CD14-positive monocyte (primary cell): ENCODE measurements around the gene CXCR6. TPM values are rescaled to one million over a fixed set of nuclear protein-coding genes. Genes with fewer than 3 reads are reported as not detected.

Experiments used
- DNase-seq, 3 donors: peaks; one replicate each; pipeline ENCODE4 v3.0.0-alpha.2; 2011 to 2022
- H2AFZ ChIP-seq: 2 replicates; pipeline ENCODE4 v1.6.0; 2012; ENCODE audit warnings: mild to moderate bottlenecking, low read depth, low read length, inconsistent platforms; ENCODE audit not compliant: insufficient read depth, poor library complexity, severe bottlenecking
- H3K27ac ChIP-seq, 2 donors: 1 replicate in 1 of 2; 2 replicates in 1 of 2; pipeline ENCODE4 v1.5.1; 2012 to 2013; ENCODE audit warnings: low read length in 2 of 2, control low read depth in 1 of 2, inconsistent platforms in 1 of 2, low read depth in 1 of 2, mild to moderate bottlenecking in 1 of 2
- H3K27me3 ChIP-seq, 2 donors: one replicate each; pipeline versions ENCODE4 v1.6.0 to v1.6.1; 2011 to 2013; ENCODE audit warnings: low read length in 2 of 2; ENCODE audit not compliant: control insufficient read depth in 2 of 2, insufficient read depth in 2 of 2
- H3K36me3 ChIP-seq, 2 donors: replicated peaks in 1 of 2; 1 replicate in 1 of 2; 2 replicates in 1 of 2; pipeline versions ENCODE4 v1.5.1 to v1.6.1; 2012 to 2013; ENCODE audit warnings: low read length in 2 of 2, control low read depth in 1 of 2, inconsistent platforms in 1 of 2, mild to moderate bottlenecking in 1 of 2; ENCODE audit not compliant: insufficient read depth in 2 of 2, control insufficient read depth in 1 of 2
- H3K4me1 ChIP-seq, 2 donors: 1 replicate in 1 of 2; 2 replicates in 1 of 2; pipeline versions ENCODE4 v1.5.1 to v1.6.1; 2012 to 2013; ENCODE audit warnings: low read length in 2 of 2, control low read depth in 1 of 2, inconsistent platforms in 1 of 2, mild to moderate bottlenecking in 1 of 2, moderate library complexity in 1 of 2; ENCODE audit not compliant: insufficient read depth in 2 of 2, control insufficient read depth in 1 of 2
- H3K4me2 ChIP-seq: replicated peaks from 2 replicates; pipeline ENCODE3; 2012; ENCODE audit warnings: low read length, moderate library complexity, mild to moderate bottlenecking; ENCODE audit not compliant: poor library complexity, severe bottlenecking; ENCODE audit errors: extremely low read depth
- H3K4me3 ChIP-seq, 3 experiments: fragments of 200-600 bp in 1 of 3; sonication (generic) in 1 of 3; replicated peaks in 1 of 3; 1 replicate in 2 of 3; 2 replicates in 1 of 3; pipeline ENCODE4 v1.5.1; 2011 to 2013; ENCODE audit warnings: low read length in 3 of 3, mild to moderate bottlenecking in 3 of 3, control low read depth in 2 of 3, low read depth in 2 of 3, inconsistent platforms in 1 of 3, moderate library complexity in 1 of 3
- H3K79me2 ChIP-seq: 2 replicates; pipeline ENCODE4 v1.6.0; 2012; ENCODE audit warnings: mild to moderate bottlenecking, control low read depth, inconsistent platforms, low read length, moderate library complexity; ENCODE audit not compliant: insufficient read depth
- H3K9ac ChIP-seq: 2 replicates; pipeline ENCODE4 v1.6.0; 2017; ENCODE audit warnings: low read length, mild to moderate bottlenecking; ENCODE audit not compliant: insufficient read depth, poor library complexity, severe bottlenecking
- H3K9me3 ChIP-seq, 2 donors: replicated peaks in 1 of 2; 1 replicate in 1 of 2; 2 replicates in 1 of 2; pipeline versions ENCODE4 v1.5.1 to v1.6.1; 2012 to 2013; ENCODE audit warnings: low read length in 2 of 2, control low read depth in 1 of 2; ENCODE audit not compliant: control insufficient read depth in 1 of 2, insufficient read depth in 1 of 2
- H4K20me1 ChIP-seq: 2 replicates; pipeline ENCODE4 v1.6.0; 2012; ENCODE audit warnings: mild to moderate bottlenecking, low read length, control low read depth, moderate library complexity; ENCODE audit not compliant: insufficient read depth
- H3K27ac Mint-ChIP-seq, 7 donors: one replicate each; pipeline ENCODE4 v1.8.0; 2020; ENCODE audit warnings: mild to moderate bottlenecking in 7 of 7, mixed read lengths in 7 of 7, moderate library complexity in 6 of 7, inconsistent platforms in 2 of 7
- H3K27me3 Mint-ChIP-seq, 3 donors: one replicate each; pipeline ENCODE4 v1.8.0; 2021 to 2022; ENCODE audit warnings: low read depth in 3 of 3, mild to moderate bottlenecking in 3 of 3, mixed read lengths in 3 of 3, moderate library complexity in 3 of 3, inconsistent platforms in 1 of 3
- H3K36me3 Mint-ChIP-seq, 2 donors: one replicate each; pipeline ENCODE4 v1.8.0; 2020; ENCODE audit warnings: mixed read lengths in 2 of 2, inconsistent platforms in 1 of 2, mild to moderate bottlenecking in 1 of 2
- H3K4me1 Mint-ChIP-seq: one replicate; pipeline ENCODE4 v1.8.0; 2020; ENCODE audit warnings: mild to moderate bottlenecking, mixed read lengths
- H3K4me3 Mint-ChIP-seq, 2 donors: one replicate each; pipeline ENCODE4 v1.8.0; 2020; ENCODE audit warnings: mild to moderate bottlenecking in 2 of 2, mixed read lengths in 2 of 2, moderate library complexity in 1 of 2
- H3K9me3 Mint-ChIP-seq, 7 donors: one replicate each; pipeline ENCODE4 v1.8.0; 2020 to 2022; ENCODE audit warnings: mixed read lengths in 7 of 7, mild to moderate bottlenecking in 6 of 7, moderate library complexity in 6 of 7, inconsistent platforms in 2 of 7
- WGBS: methylation state at CpG from one replicate; pipeline ENCODE4 v1.1.5; 2013; ENCODE audit warnings: missing lambda C conversion rate; ENCODE audit not compliant: insufficient coverage; 5-methylcytosine and 5-hydroxymethylcytosine counted together
- intact Hi-C, 2 donors: fragments of 100-400 bp; cut with micrococcal nuclease; formaldehyde crosslinking; loops; one replicate each; pipeline versions ENCODE4 v1.15.0 to v1.15.1; 2023
- polyA plus RNA-seq, 3 donors: library from polyadenylated mRNA; depleted of rRNA in 1 of 3; unstranded in 2 of 3; stranded (reverse) in 1 of 3; fragments of 300-500 nt in 2 of 3; fragments of >200 nt in 1 of 3; fragmentation: Illumina TruSeq in 2 of 3; gene quantifications; 1 replicate in 2 of 3; 2 replicates in 1 of 3; pipeline ENCODE4 v1.2.3, GENCODE V29; 2012 to 2021
- TF ChIP-seq, protein P1 (sequence below): fragments of 200-600 bp; IDR thresholded peaks from one replicate; pipeline ENCODE4 v1.8.0; 2022; ENCODE audit warnings: antibody characterized with exemption, mild to moderate bottlenecking

CXCR6 gene
- polyA plus RNA-seq, 3 donors = 0.10 TPM; not detected in 2

DNA sequence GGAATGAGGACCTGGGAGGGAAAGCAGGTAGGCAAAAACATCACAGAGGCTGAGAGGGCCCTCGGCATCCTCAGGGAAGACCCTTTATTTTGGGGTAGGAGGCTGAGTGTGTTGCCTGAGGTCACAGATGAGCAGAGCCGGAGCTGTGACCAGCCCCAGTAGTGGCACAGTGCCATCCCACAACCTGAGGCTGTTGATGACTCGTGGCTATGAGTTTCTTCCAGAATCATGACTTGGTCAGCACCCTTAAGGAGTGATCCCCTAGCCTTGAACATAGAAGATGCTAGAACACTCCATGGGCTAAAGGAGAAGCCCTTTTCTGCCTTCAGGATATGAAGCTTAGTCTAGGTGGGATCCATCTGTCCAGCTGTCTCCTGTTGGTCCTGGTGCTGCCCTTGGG lies 19.5 kb upstream of the CXCR6 start:
- no peaks in the 10 kb centered on the region for H3K4me1 Mint-ChIP-seq
- TF ChIP-seq, protein P1, sequence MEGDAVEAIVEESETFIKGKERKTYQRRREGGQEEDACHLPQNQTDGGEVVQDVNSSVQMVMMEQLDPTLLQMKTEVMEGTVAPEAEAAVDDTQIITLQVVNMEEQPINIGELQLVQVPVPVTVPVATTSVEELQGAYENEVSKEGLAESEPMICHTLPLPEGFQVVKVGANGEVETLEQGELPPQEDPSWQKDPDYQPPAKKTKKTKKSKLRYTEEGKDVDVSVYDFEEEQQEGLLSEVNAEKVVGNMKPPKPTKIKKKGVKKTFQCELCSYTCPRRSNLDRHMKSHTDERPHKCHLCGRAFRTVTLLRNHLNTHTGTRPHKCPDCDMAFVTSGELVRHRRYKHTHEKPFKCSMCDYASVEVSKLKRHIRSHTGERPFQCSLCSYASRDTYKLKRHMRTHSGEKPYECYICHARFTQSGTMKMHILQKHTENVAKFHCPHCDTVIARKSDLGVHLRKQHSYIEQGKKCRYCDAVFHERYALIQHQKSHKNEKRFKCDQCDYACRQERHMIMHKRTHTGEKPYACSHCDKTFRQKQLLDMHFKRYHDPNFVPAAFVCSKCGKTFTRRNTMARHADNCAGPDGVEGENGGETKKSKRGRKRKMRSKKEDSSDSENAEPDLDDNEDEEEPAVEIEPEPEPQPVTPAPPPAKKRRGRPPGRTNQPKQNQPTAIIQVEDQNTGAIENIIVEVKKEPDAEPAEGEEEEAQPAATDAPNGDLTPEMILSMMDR = no peak
- Histone ChIP-seq H3K4me3 (no peak overlapping the region), H3K36me3 (peaks cover 72 to 99% of the 10 kb centered on the region in 2 donors), H4K20me1 (no peaks in the 10 kb centered on the region), H3K9ac (no peak overlapping the region), H3K9me3 (no peaks in the 10 kb centered on the region), H3K4me1 (no peaks in the 10 kb centered on the region), H3K79me2 (no peaks in the 10 kb centered on the region), H2AFZ (no peak overlapping the region), H3K4me2 (no peak overlapping the region), H3K27me3 (no peaks in the 10 kb centered on the region), H3K27ac (no peak overlapping the region)
- no peak overlapping the region for H3K27ac Mint-ChIP-seq
- H3K27me3 Mint-ChIP-seq = peaks cover 0 to 1% (median 0%) of the 10 kb centered on the region in 3 donors
- WGBS = 66% methylated on average over 3 of the region's 3 CpGs
- H3K4me3 Mint-ChIP-seq = no peak overlapping the region
- DNase-seq = no peak
- no peaks in the 10 kb centered on the region for H3K9me3 Mint-ChIP-seq
- intact Hi-C loops = no loop called here
- peaks cover 88 to 91% of the 10 kb centered on the region in 2 donors for H3K36me3 Mint-ChIP-seq

DNA sequence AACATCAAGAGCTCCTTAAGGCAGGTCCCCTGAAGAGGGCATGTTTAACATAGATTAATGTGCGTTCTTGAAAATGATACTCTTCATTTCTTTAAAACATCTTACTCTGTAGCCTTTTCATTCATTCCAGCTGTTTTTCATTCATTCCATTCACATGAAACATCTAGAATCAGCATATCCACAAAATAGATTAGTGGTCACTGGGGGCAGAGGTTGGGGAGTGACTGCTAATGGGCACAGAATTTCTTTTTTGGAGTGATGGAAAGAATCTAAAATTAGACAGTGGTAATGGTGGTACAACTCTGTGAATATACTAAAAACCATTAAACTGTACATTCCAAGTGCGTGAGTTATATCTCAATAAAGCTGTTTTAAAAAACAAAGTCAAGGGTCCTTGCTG lies 15.4 kb upstream of the CXCR6 start:
- Histone ChIP-seq H3K4me1 (peaks cover 12 to 13% of the 10 kb centered on the region in 2 donors), H3K4me2 (no peak overlapping the region), H3K9ac (no peak overlapping the region), H3K9me3 (no peaks in the 10 kb centered on the region), H3K79me2 (no peaks in the 10 kb centered on the region), H3K4me3 (no peak overlapping the region), H3K27me3 (no peaks in the 10 kb centered on the region), H4K20me1 (no peaks in the 10 kb centered on the region), H2AFZ (no peak overlapping the region), H3K27ac (no peak overlapping the region), H3K36me3 (peaks cover 62 to 88% of the 10 kb centered on the region in 2 donors)
- Mint-ChIP-seq H3K27ac (no peak overlapping the region), H3K4me1 (peaks cover 13% of the 10 kb centered on the region), H3K4me3 (no peak overlapping the region), H3K36me3 (peaks cover 79 to 83% of the 10 kb centered on the region in 2 donors), H3K9me3 (peaks cover 0 to 2% (median 0%) of the 10 kb centered on the region in 7 donors), H3K27me3 (peaks cover 0 to 2% (median 1%) of the 10 kb centered on the region in 3 donors)
- no peak for DNase-seq
- TF ChIP-seq, protein P1 = no peak
- intact Hi-C loops = no loop called here
- 100% methylated on average over 1 of the region's 2 CpGs for WGBS
